Activated CD8-positive, alpha-beta memory T cell treated with anti-CD3 and anti-CD28 coated beads, Interleukin-2, amount 10 ng/mL, durations not matched to agents 7 days and 5 days (primary cell): Measurements from ENCODE around the gene STAM2. TPM values are rescaled to one million over a fixed set of nuclear protein-coding genes. Genes with fewer than 3 reads are reported as not detected.
"Not testable (repeated sequence)": the region's sequence is repeated elsewhere in the genome, so short reads cannot be mapped to it uniquely, and the experiment has no call there.

Experiments used
- ATAC-seq: fragments of 150-1000 bp; cut with Tn5 transposase; one replicate; pipeline ENCODE4 v1.10.0; 2021; ENCODE audit warnings: moderate library complexity
- CTCF ChIA-PET: fragments of 350-600 bp; sonication (Branson Sonifier 250); formaldehyde crosslinking; loops from one replicate; lab custom pipeline; 2021; ENCODE audit warnings: antibody characterized with exemption; lab: Charles Lee
- DNase-seq: peaks from one replicate; pipeline ENCODE4 v3.0.0-alpha.2; 2020
- H3K27ac Mint-ChIP-seq: one replicate; pipeline ENCODE4 v1.8.0; 2021; ENCODE audit warnings: mild to moderate bottlenecking, mixed read lengths
- H3K27me3 Mint-ChIP-seq: one replicate; pipeline ENCODE4 v1.8.0; 2021; ENCODE audit warnings: mixed read lengths
- H3K36me3 Mint-ChIP-seq: one replicate; pipeline ENCODE4 v1.8.0; 2021; ENCODE audit warnings: mild to moderate bottlenecking, mixed read lengths
- H3K4me1 Mint-ChIP-seq: one replicate; pipeline ENCODE4 v1.8.0; 2021; ENCODE audit warnings: mixed read lengths
- H3K4me3 Mint-ChIP-seq: one replicate; pipeline ENCODE4 v1.8.0; 2021; ENCODE audit warnings: mild to moderate bottlenecking, moderate library complexity, mixed read lengths
- H3K9me3 Mint-ChIP-seq: one replicate; pipeline ENCODE4 v1.8.0; 2022; ENCODE audit warnings: low read depth, mixed read lengths
- total RNA-seq, 2 experiments: library from RNA; stranded (reverse); gene quantifications; one replicate each; pipeline ENCODE4 v1.2.3, GENCODE V29; 2021

The STAM2 gene
- total RNA-seq: 10 to 100 TPM; 14.1 to 15.8 TPM

DNA sequence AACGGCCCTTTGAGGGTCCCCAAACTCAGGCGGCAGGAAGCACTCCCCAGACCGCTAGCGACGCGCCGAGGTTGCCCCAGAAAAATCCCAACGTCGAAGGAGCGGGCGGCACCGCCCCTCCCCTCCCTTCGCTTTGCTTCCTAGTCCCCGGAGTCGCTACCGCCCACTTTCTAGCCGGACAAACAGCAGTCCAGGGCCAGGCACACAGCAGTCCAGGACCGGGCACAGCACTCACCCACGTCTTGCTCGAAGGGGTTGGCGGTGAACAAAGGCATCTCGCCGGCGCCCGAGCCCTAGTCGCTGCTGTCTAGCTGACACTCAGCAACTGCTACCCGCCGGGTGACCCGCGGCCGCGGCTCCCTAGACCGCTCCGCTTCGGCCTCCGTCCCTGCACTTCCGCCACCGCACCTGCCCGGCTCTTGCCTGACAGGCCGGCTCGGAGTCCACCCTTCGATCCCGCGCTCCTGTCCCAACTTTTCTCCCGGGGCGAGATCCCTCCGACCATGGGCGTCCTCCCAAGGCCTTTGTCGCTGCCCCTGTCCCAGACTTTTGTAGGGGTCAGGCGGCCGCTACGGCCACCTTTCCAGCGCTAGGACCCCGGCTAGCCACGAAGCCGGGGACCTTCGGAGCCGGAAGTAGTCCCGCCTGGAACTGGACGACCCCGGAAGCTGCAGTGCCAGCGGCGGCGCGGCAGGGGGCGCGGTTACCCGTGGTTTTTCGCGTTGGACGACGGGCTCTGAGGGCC lies at the start of gene STAM2:
STAM2 (minus strand) TSS at position 396 of the 745 bp plus-strand sequence; CDS start at position 275, 121 bp downstream.
- Mint-ChIP-seq H3K27ac (peak within 1 kb of the TSS; percentile 99), H3K36me3 (peaks cover 7% of the 10 kb centered on the region), H3K4me1 (peaks cover 24% of the 10 kb centered on the region), H3K27me3 (no peaks in the 10 kb centered on the region), H3K9me3 (peaks cover 3% of the 10 kb centered on the region), H3K4me3 (peak within 1 kb of the TSS; percentile 97)
- DNase-seq: peak; percentile 94
- ATAC-seq: peak; percentile 90
- CTCF ChIA-PET: interaction anchor here (0.6 to 3.6 kb wide), 24 partner anchors 8 to 887 kb away, joined by 3 to 37 read pairs (median 4); partner anchors contain the start of genes ARL6IP6, NMI and PRPF40A

DNA sequence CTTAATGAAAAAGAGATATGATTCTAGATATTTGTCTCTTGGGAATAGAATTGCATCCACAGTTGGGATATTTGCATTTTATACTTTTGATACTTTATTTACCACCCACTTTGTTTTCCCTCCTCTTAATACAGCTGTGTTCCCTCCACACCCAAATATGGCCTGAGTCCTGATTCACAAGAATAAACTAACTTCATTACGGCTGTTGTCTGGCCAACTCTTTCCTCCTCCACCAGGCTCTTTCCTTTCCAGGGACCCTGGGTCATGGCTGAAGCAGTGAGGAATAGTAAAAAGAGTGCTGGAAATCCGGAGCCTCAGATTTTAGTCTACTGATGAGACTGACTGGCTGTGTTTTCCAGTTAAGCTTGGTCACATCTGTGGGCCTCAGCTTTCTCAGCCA lies 48.4 kb upstream of the STAM2 start:
- Mint-ChIP-seq H3K9me3 (no peaks in the 10 kb centered on the region), H3K27ac (no peak overlapping the region), H3K4me3 (no peak overlapping the region), H3K27me3 (peaks cover 26% of the 10 kb centered on the region), H3K36me3 (no peaks in the 10 kb centered on the region), H3K4me1 (no peaks in the 10 kb centered on the region)
- ATAC-seq (no peak), DNase-seq (no peak)
- CTCF ChIA-PET: no interaction called here

DNA sequence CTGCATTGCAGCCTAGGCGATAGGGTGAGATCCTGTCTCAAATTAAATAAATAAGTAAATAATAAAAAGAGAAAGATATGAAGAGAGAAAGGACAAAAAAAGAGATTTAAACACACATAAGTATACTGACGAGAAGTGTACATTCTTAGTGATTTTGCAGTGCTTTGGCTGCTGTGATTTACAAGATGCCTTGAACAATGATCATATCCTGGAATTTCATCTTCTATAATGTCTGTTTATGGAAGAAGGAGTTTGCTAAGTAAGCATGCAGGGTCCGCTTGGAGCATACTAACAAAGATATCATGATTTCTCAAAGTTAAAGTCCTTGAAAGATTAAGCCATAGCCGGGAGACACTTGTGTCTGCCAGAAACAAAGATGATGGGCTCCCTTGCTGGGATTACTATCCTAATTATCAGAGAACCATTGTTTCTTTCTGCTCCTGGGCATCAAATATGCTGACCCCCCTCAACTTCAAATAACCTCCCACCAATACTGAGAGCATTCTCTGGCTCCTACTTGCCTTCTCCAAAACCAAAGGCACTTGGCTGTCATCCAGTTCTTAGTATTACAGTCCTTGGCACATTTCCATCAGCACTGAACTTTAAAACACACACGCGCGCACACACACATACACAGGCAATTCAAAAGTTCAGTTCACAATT lies 47.5 kb upstream of the STAM2 start:
- no peak for DNase-seq
- Mint-ChIP-seq H3K27me3 (peaks cover 26% of the 10 kb centered on the region), H3K9me3 (no peaks in the 10 kb centered on the region), H3K4me1 (no peaks in the 10 kb centered on the region), H3K36me3 (no peaks in the 10 kb centered on the region), H3K27ac (no peak overlapping the region), H3K4me3 (no peak overlapping the region)
- CTCF ChIA-PET: no interaction called here
- ATAC-seq: no peak

DNA sequence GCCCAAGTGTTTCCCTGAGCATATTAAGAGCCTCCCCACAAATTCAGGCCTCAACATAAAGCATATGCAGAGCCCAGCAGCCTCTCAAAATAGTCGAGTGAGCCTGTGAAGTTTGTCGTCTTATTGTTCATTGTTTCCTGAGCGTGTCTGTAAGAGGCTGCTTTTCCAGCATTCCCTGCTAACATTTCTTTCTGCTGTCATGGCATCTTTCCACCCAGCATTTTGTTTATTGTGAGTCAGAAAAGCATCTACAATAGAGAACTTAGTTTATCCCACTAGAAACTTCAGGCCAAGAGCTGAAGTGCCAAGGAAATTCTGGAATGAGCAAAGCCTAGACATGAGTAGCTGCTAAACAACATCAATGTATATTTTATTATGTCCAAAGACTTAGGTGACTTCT lies 46.3 kb upstream of the STAM2 start:
- H3K27ac Mint-ChIP-seq: no peak overlapping the region
- H3K4me3 Mint-ChIP-seq: no peak overlapping the region
- H3K36me3 Mint-ChIP-seq: no peaks in the 10 kb centered on the region

DNA sequence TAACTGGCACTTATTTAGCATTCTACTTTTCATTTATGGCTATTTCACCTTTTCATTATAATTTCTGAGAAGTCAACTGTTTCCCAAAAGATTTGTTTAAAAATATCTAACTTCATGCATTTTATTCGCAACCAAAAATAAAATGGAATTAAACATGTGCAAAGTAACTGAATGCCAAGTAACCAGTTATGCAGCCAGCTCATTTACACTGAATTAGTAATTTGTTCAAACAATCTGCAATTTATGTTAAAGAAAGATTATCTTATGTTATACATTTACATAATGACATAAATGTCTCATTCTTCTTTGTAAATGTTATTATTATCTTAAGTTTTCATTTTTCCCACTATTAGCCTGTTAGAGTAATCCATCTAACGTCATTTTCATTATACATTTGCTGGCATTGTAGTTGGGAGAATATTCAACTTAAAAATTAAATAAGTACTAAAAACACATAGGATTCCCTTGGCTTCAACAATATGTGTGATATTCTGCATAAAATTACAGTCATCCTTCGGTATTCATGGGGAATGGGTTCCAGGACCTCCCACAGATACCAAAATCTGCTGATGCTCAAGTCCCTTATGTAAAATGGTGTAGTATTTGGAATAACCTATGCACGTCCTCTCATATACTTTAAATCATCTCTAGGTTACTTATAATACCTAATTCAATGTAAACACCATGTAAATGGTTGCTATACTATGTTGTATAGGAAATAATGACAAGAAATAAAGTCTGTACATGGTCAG lies 43.7 kb upstream of the STAM2 start:
- H3K4me1 Mint-ChIP-seq: no peaks in the 10 kb centered on the region
- H3K27ac Mint-ChIP-seq: no peak overlapping the region
- H3K4me3 Mint-ChIP-seq: no peak overlapping the region
- CTCF ChIA-PET: no interaction called here
- no peaks in the 10 kb centered on the region for H3K36me3 Mint-ChIP-seq
- peaks cover 7% of the 10 kb centered on the region for H3K27me3 Mint-ChIP-seq
- no peak for ATAC-seq
- no peak for DNase-seq
- H3K9me3 Mint-ChIP-seq: no peaks in the 10 kb centered on the region

More for the DNA sequence above, 46.3 kb upstream of the STAM2 start:
- DNase-seq (no peak), ATAC-seq (no peak)
- H3K4me1 Mint-ChIP-seq: no peaks in the 10 kb centered on the region
- H3K27me3 Mint-ChIP-seq: peaks cover 16% of the 10 kb centered on the region
- H3K9me3 Mint-ChIP-seq: no peaks in the 10 kb centered on the region
- CTCF ChIA-PET: no interaction called here

GRCh38 chr2:152201466-152201830 lies 25.9 kb upstream of the STAM2 start:
- ATAC-seq (no peak), DNase-seq (no peak)
- H3K27ac Mint-ChIP-seq: no peak overlapping the region
- H3K27me3 Mint-ChIP-seq: peaks cover 19% of the 10 kb centered on the region
- CTCF ChIA-PET: no interaction called here
- no peaks in the 10 kb centered on the region for H3K9me3 Mint-ChIP-seq
- no peak overlapping the region for H3K4me3 Mint-ChIP-seq
- H3K36me3 Mint-ChIP-seq: no peaks in the 10 kb centered on the region
- no peaks in the 10 kb centered on the region for H3K4me1 Mint-ChIP-seq

- DNase-seq: no peak
- peak; percentile 39 for ATAC-seq
- CTCF ChIA-PET: no interaction called here
These were observed 25.3 kb upstream of the STAM2 start for GRCh38 chr2:152200565-152201465.

GRCh38 chr2:152200101-152200500 lies 24.5 kb upstream of the STAM2 start:
- H3K9me3 Mint-ChIP-seq: no peaks in the 10 kb centered on the region
- DNase-seq (no peak), ATAC-seq (no peak)
- no peak overlapping the region for H3K4me3 Mint-ChIP-seq
- H3K36me3 Mint-ChIP-seq: no peaks in the 10 kb centered on the region
- H3K27me3 Mint-ChIP-seq: peaks cover 30% of the 10 kb centered on the region
- no peak overlapping the region for H3K27ac Mint-ChIP-seq
- CTCF ChIA-PET: no interaction called here
- no peaks in the 10 kb centered on the region for H3K4me1 Mint-ChIP-seq

More at GRCh38 chr2:152200565-152201465, 25.3 kb upstream of the STAM2 start:
- no peak overlapping the region for H3K4me3 Mint-ChIP-seq
- H3K9me3 Mint-ChIP-seq: no peaks in the 10 kb centered on the region
- H3K4me1 Mint-ChIP-seq: no peaks in the 10 kb centered on the region
- H3K27ac Mint-ChIP-seq: no peak overlapping the region
- H3K27me3 Mint-ChIP-seq: peaks cover 23% of the 10 kb centered on the region
- H3K36me3 Mint-ChIP-seq: no peaks in the 10 kb centered on the region

DNA sequence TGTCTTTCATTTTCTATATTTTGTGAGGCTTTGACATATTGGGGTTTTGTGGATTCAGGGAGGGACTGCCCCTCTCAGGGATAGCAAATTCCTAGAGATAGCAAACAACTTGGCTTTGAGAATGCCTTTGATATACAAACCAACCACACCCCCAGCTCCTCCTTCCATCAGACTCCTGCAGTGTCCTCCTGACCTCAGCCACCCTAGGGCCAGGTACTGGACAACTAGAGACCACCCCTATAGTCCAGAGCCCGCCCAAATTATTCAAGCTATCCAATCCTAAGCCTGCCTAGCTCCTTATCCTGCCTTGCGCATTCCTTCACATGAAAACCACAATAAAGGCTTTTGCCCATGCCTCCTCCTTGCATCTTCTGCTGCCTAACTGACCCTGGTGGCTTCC lies 22.9 kb upstream of the STAM2 start:
- Mint-ChIP-seq H3K36me3 (no peaks in the 10 kb centered on the region), H3K27me3 (peaks cover 26% of the 10 kb centered on the region), H3K4me3 (no peak overlapping the region), H3K4me1 (no peaks in the 10 kb centered on the region), H3K9me3 (no peaks in the 10 kb centered on the region), H3K27ac (no peak overlapping the region)
- DNase-seq (no peak), ATAC-seq (no peak)
- CTCF ChIA-PET: no interaction called here

DNA sequence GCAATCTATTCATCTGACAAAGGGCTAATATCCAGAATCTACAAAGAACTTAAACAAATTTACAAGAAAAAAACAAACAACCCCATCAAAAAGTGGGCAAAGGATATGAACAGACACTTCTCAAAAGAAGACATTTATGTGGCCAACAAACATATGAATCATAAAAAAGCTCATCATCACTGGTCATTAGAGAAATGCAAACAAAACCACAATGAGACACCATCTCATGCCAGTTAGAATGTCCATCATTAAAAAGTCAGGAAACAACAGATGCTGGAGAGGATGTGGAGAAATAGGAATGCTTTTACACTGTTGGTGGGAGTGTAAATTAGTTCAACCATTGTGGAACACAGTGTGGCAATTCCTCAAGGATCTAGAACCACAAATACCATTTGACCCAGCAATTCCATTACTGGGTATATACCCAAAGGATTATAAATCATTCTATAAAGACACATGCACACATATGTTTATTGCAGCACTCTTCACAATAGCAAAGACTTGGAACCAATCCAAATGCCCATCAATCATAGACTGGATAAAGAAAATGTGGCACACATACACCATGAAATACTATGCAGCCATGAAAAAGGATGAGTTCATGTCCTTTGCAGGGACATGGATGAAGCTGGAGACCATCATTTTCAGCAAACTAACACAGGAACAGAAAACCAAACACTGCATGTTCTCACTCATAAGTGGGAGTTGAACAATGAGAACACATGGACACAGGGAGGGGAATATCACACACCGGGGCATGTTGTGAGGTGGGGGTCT lies 22.1 kb upstream of the STAM2 start:
- H3K9me3 Mint-ChIP-seq, H3K36me3 Mint-ChIP-seq, DNase-seq, H3K27ac Mint-ChIP-seq, H3K4me1 Mint-ChIP-seq, ATAC-seq, H3K4me3 Mint-ChIP-seq, CTCF ChIA-PET: not testable (repeated sequence)
- peaks cover 26% of the 10 kb centered on the region for H3K27me3 Mint-ChIP-seq

GRCh38 chr2:152189622-152190495 lies 14.3 kb upstream of the STAM2 start:
- peaks cover 15% of the 10 kb centered on the region for H3K27me3 Mint-ChIP-seq
- no peak overlapping the region for H3K27ac Mint-ChIP-seq
- ATAC-seq (peak; percentile 33), DNase-seq (peak; percentile 44)
- H3K4me1 Mint-ChIP-seq: no peaks in the 10 kb centered on the region
- H3K36me3 Mint-ChIP-seq: no peaks in the 10 kb centered on the region
- no peak overlapping the region for H3K4me3 Mint-ChIP-seq
- H3K9me3 Mint-ChIP-seq: no peaks in the 10 kb centered on the region
- CTCF ChIA-PET: interaction anchor here (0.8 to 1.1 kb wide), 4 partner anchors 14 to 446 kb away, joined by 3 to 7 read pairs (median 4); partner anchors contain the start of gene STAM2
